GM18870 (cell line): ENCODE measurements around the gene WDR18.

Source experiments
- ATAC-seq: cut with Tn5 transposase; IDR thresholded peaks from one replicate; pipeline ENCODE4 v1.9.1; 2021; ENCODE audit warnings: moderate library complexity; ENCODE audit not compliant: unreplicated experiment

Gene WDR18

GRCh38 chr19:984165-984967 lies at the start of gene WDR18:
TSS of gene WDR18 (plus strand) at chr19:984345. CDS start at chr19:984354, 9 bp downstream.
- no peak for ATAC-seq

- no peak for ATAC-seq
Observed at GRCh38 chr19:934865-935479, 49.2 kb upstream of the WDR18 start.

- no peak for ATAC-seq
Observed at GRCh38 chr19:936175-936546, 48.0 kb upstream of the WDR18 start.

- no peak for ATAC-seq
Observed at GRCh38 chr19:937259-937694, 46.9 kb upstream of the WDR18 start.

- ATAC-seq, result no peak
Observed at GRCh38 chr19:938233-938923, 45.8 kb upstream of the WDR18 start.

GRCh38 chr19:939439-939838 lies 44.7 kb upstream of the WDR18 start:
- ATAC-seq, result no peak

- no peak for ATAC-seq
Observed at GRCh38 chr19:939922-940321, 44.2 kb upstream of the WDR18 start.

- ATAC-seq, result no peak
Observed at GRCh38 chr19:940591-941291, 43.4 kb upstream of the WDR18 start.

- no peak for ATAC-seq
Observed at GRCh38 chr19:941292-942132, 42.6 kb upstream of the WDR18 start.

- no peak for ATAC-seq
Observed at GRCh38 chr19:942133-942645, 42.0 kb upstream of the WDR18 start.

GRCh38 chr19:943551-944170 lies 40.5 kb upstream of the WDR18 start:
- no peak for ATAC-seq

GRCh38 chr19:944171-944567 lies 40.0 kb upstream of the WDR18 start:
- ATAC-seq, result no peak

- ATAC-seq, result no peak
Observed at GRCh38 chr19:944663-945241, 39.4 kb upstream of the WDR18 start.

GRCh38 chr19:945401-946252 lies 38.5 kb upstream of the WDR18 start:
- no peak for ATAC-seq

- no peak for ATAC-seq
Observed at GRCh38 chr19:947090-947706, 36.9 kb upstream of the WDR18 start.

GRCh38 chr19:947707-948539 lies 36.2 kb upstream of the WDR18 start:
- peak; percentile 52 for ATAC-seq

GRCh38 chr19:948842-949496 lies 35.2 kb upstream of the WDR18 start:
- ATAC-seq, result no peak
